Body of pancreas (tissue), 4 donors: Measurements from ENCODE around the gene THEM5.

ENCODE experiments used
- CTCF ChIP-seq, 7 experiments: fragments of 450-650 bp in 4 of 7; fragments of 200-600 bp in 3 of 7; sonication (generic) in 3 of 7; IDR thresholded peaks; one replicate each; pipeline ENCODE4 v1.5.1; 2016 to 2019; ENCODE audit warnings: antibody characterized with exemption in 7 of 7
- POLR2A ChIP-seq, 3 donors: fragments of 450-650 bp; IDR thresholded peaks; one replicate each; pipeline ENCODE4 v1.6.1; 2016; ENCODE audit warnings: antibody characterized with exemption in 3 of 3, mild to moderate bottlenecking in 2 of 3

GRCh38 chr1:151803164-151803563 lies 50.3 kb downstream of the THEM5 start:
- TF ChIP-seq CTCF (IDR thresholded peaks at IDR 0.05), result no peak
- no peak for TF ChIP-seq POLR2A (IDR thresholded peaks at IDR 0.05)
